Dedifferentiated amniotic fluid mesenchymal stem cell (primary cell): Measurements from ENCODE around the gene ARHGAP45.
"Not testable (repeated sequence)": the region's sequence is repeated elsewhere in the genome, so short reads cannot be mapped to it uniquely, and the experiment has no call there.

Source experiments
- DNase-seq: peaks from one replicate; pipeline ENCODE4 v3.0.0-alpha.2; 2016; ENCODE audit errors: extremely low spot score

Gene ARHGAP45

GRCh38 chr19:1066748-1067340 lies at the start of gene ARHGAP45:
Gene ARHGAP45 (plus strand): TSS chr19:1067167. CDS start chr19:1067406, 239 bp downstream.
- DNase-seq, result no peak

- DNase-seq, result no peak
Observed at GRCh38 chr19:1017906-1018305, 49.1 kb upstream of the ARHGAP45 start.

GRCh38 chr19:1018393-1018792 lies 48.6 kb upstream of the ARHGAP45 start:
- DNase-seq, result no peak

GRCh38 chr19:1018932-1019615 lies 47.9 kb upstream of the ARHGAP45 start:
- no peak for DNase-seq

GRCh38 chr19:1019616-1019961 lies 47.4 kb upstream of the ARHGAP45 start:
- DNase-seq, result no peak

- DNase-seq, result no peak
Observed at GRCh38 chr19:1019980-1020867, 46.7 kb upstream of the ARHGAP45 start.

- peak; percentile 98 for DNase-seq
Observed at GRCh38 chr19:1020868-1021425, 46.0 kb upstream of the ARHGAP45 start, which contains the start of gene TMEM259. Gene TMEM259 (minus strand): TSS chr19:1021123. CDS start chr19:1020996, 127 bp downstream.

- DNase-seq, result not testable (repeated sequence)
Observed at GRCh38 chr19:1023883-1024188, 43.1 kb upstream of the ARHGAP45 start.

GRCh38 chr19:1025080-1025479 lies 41.9 kb upstream of the ARHGAP45 start:
- not testable (repeated sequence) for DNase-seq

- DNase-seq, result peak; percentile 60
Observed at GRCh38 chr19:1025960-1026782, 40.8 kb upstream of the ARHGAP45 start, which contains the start of gene CNN2. Gene CNN2 (plus strand): TSS chr19:1026608. CDS start chr19:1026662, 54 bp downstream.

GRCh38 chr19:1026783-1027649 lies 40.0 kb upstream of the ARHGAP45 start:
- no peak for DNase-seq

- no peak for DNase-seq
Observed at GRCh38 chr19:1027650-1028061, 39.3 kb upstream of the ARHGAP45 start.

GRCh38 chr19:1028062-1028926 lies 38.7 kb upstream of the ARHGAP45 start:
- peak; percentile 97 for DNase-seq

- DNase-seq, result no peak
Observed at GRCh38 chr19:1032264-1032867, 34.6 kb upstream of the ARHGAP45 start.

GRCh38 chr19:1035998-1036621 lies 30.9 kb upstream of the ARHGAP45 start:
- DNase-seq, result no peak

GRCh38 chr19:1037621-1038064 lies 29.3 kb upstream of the ARHGAP45 start:
- no peak for DNase-seq

- no peak for DNase-seq
Observed at GRCh38 chr19:1038978-1039645, 27.9 kb upstream of the ARHGAP45 start.
